HL-60 (cell line): Measurements from ENCODE around the gene ABCD3.
"Not testable (repeated sequence)": the region's sequence is repeated elsewhere in the genome, so short reads cannot be mapped to it uniquely, and the experiment has no call there.

Experiments used
- CTCF ChIP-seq: IDR thresholded peaks from one replicate; pipeline ENCODE4 v1.5.1; 2011; ENCODE audit warnings: low read length, control low read depth, inconsistent platforms; ENCODE audit not compliant: insufficient read depth
- GABPA ChIP-seq: IDR thresholded peaks from 2 replicates; pipeline ENCODE4 v1.6.1; 2012; ENCODE audit warnings: low read depth
- POLR2AphosphoS5 ChIP-seq: IDR thresholded peaks from 2 replicates; pipeline ENCODE4 v1.6.1; 2012; ENCODE audit warnings: low read depth
- TF ChIP-seq, protein P1 (sequence below): IDR thresholded peaks from 2 replicates; pipeline ENCODE4 v1.6.1; 2012; ENCODE audit warnings: low read depth; ENCODE audit not compliant: insufficient replicate concordance

DNA sequence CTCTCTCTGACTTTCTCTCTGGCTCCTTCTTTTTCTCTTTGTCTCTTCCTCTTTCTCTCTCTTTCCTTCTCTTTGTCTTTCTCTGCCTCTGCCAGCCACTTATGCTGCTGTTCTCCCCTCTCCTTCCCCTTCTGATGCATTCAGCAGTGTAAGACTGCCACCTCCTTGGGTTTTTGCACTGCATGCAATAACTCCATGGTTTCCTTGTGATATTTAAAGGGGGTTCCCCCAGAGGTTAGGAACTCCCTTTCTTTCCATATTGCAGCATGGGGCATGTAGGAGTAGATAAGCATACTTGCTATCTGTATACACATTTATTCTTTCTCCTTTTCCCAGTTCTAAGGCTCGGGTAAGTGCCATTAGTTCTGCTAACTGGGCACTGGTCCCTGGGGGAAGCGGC lies 44.9 kb upstream of the ABCD3 start:
- not testable (repeated sequence) for TF ChIP-seq POLR2AphosphoS5, CTCF, GABPA
- TF ChIP-seq, protein P1, sequence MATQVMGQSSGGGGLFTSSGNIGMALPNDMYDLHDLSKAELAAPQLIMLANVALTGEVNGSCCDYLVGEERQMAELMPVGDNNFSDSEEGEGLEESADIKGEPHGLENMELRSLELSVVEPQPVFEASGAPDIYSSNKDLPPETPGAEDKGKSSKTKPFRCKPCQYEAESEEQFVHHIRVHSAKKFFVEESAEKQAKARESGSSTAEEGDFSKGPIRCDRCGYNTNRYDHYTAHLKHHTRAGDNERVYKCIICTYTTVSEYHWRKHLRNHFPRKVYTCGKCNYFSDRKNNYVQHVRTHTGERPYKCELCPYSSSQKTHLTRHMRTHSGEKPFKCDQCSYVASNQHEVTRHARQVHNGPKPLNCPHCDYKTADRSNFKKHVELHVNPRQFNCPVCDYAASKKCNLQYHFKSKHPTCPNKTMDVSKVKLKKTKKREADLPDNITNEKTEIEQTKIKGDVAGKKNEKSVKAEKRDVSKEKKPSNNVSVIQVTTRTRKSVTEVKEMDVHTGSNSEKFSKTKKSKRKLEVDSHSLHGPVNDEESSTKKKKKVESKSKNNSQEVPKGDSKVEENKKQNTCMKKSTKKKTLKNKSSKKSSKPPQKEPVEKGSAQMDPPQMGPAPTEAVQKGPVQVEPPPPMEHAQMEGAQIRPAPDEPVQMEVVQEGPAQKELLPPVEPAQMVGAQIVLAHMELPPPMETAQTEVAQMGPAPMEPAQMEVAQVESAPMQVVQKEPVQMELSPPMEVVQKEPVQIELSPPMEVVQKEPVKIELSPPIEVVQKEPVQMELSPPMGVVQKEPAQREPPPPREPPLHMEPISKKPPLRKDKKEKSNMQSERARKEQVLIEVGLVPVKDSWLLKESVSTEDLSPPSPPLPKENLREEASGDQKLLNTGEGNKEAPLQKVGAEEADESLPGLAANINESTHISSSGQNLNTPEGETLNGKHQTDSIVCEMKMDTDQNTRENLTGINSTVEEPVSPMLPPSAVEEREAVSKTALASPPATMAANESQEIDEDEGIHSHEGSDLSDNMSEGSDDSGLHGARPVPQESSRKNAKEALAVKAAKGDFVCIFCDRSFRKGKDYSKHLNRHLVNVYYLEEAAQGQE: not testable (repeated sequence)
